SU-DHL-6 (cell line): ENCODE data around the gene SEMA3G.

ENCODE experiments used
- H2AFZ ChIP-seq: fragments of 200-600 bp; sonication (generic); 2 replicates; pipeline ENCODE4 v1.6.1; 2014; ENCODE audit warnings: low read depth, mild to moderate bottlenecking, moderate library complexity, mixed read lengths, antibody characterized with exemption, low read length; ENCODE audit not compliant: severe bottlenecking
- H3F3A ChIP-seq: fragments of 200-600 bp; shearing (Covaris generic); 2 replicates; pipeline ENCODE4 v1.6.0; 2016; ENCODE audit warnings: antibody characterized with exemption, mild to moderate bottlenecking; ENCODE audit not compliant: insufficient read depth
- H3K27ac ChIP-seq: fragments of 200-600 bp; sonication (generic); 2 replicates; pipeline ENCODE4 v1.5.1; 2016; ENCODE audit warnings: low read depth, mild to moderate bottlenecking, low read length, moderate library complexity, mixed read lengths
- H3K27me3 ChIP-seq: fragments of 200-600 bp; sonication (generic), shearing (Covaris generic); 2 replicates; pipeline ENCODE4 v1.6.0; 2014; ENCODE audit warnings: mild to moderate bottlenecking, low read length
- H3K36me3 ChIP-seq: fragments of 200-600 bp; sonication (generic); 2 replicates; pipeline ENCODE4 v1.6.1; 2014; ENCODE audit warnings: mild to moderate bottlenecking, low read length, mixed read lengths
- H3K4me2 ChIP-seq: fragments of 300-600, 200-600 bp; shearing (Covaris generic), sonication (generic); 2 replicates; pipeline ENCODE4 v1.6.0; 2014; ENCODE audit warnings: low read length, low read depth, mild to moderate bottlenecking; ENCODE audit not compliant: poor library complexity, severe bottlenecking
- H3K4me3 ChIP-seq: fragments of 200-600 bp; sonication (generic); 2 replicates; pipeline ENCODE4 v1.5.1; 2014; ENCODE audit warnings: antibody characterized with exemption, low read length, mild to moderate bottlenecking, mixed read lengths; ENCODE audit not compliant: insufficient read depth, poor library complexity, severe bottlenecking
- H3K79me2 ChIP-seq: fragments of 200-600 bp; sonication (generic); 2 replicates; pipeline ENCODE4 v1.6.1; 2014; ENCODE audit warnings: mild to moderate bottlenecking, low read length, moderate library complexity; ENCODE audit not compliant: insufficient read depth
- H3K9ac ChIP-seq: fragments of 200-600 bp; sonication (generic); 2 replicates; pipeline ENCODE4 v1.7.0; 2014; ENCODE audit warnings: mild to moderate bottlenecking, low read length
- H3K9me2 ChIP-seq: fragments of 200-600 bp; sonication (generic); replicated peaks from 2 replicates; pipeline ENCODE4 v1.6.1; 2014; ENCODE audit warnings: low read length; ENCODE audit not compliant: insufficient read depth
- H3K9me3 ChIP-seq: fragments of 200-600 bp; sonication (generic); 2 replicates; pipeline ENCODE4 v1.6.1; 2014; ENCODE audit warnings: low read length, mixed read lengths; ENCODE audit not compliant: insufficient read depth
- H4K20me1 ChIP-seq: fragments of 200-600 bp; sonication (generic); 2 replicates; pipeline ENCODE4 v1.6.1; 2014; ENCODE audit warnings: low read depth, mild to moderate bottlenecking, antibody characterized with exemption, low read length, moderate library complexity, mixed read lengths
- CTCF ChIP-seq: fragments of 200-600 bp; sonication (generic); IDR thresholded peaks from one replicate; pipeline ENCODE4 v1.5.1; 2017; ENCODE audit warnings: antibody characterized with exemption, mild to moderate bottlenecking, low read length, moderate library complexity; ENCODE audit not compliant: insufficient read depth, poor library complexity, severe bottlenecking
- EZH2phosphoT487 ChIP-seq: fragments of 200-600 bp; sonication (generic), shearing (Covaris generic); conservative IDR thresholded peaks from 2 replicates; pipeline ENCODE4 v1.6.1; 2018; ENCODE audit warnings: mild to moderate bottlenecking, antibody characterized with exemption, low read length, moderate library complexity, mixed read lengths

SEMA3G gene

GRCh38 chr3:52470920-52471319 is 26.0 kb upstream of the SEMA3G start:
- Histone ChIP-seq H3K27ac (no peak overlapping the region), H3K4me3 (no peak overlapping the region), H3K9me3 (no peaks in the 10 kb centered on the region), H3K27me3 (no peaks in the 10 kb centered on the region), H3K4me2 (no peak overlapping the region), H3K9ac (no peak overlapping the region), H3F3A (no peaks in the 10 kb centered on the region), H4K20me1 (no peaks in the 10 kb centered on the region), H3K9me2 (no peaks in the 10 kb centered on the region), H3K36me3 (no peaks in the 10 kb centered on the region), H2AFZ (no peak overlapping the region), H3K79me2 (no peaks in the 10 kb centered on the region)
- no peak for TF ChIP-seq EZH2phosphoT487
- no peak for TF ChIP-seq CTCF

GRCh38 chr3:52469001-52469400 is 24.1 kb upstream of the SEMA3G start:
- H3K36me3 ChIP-seq: no peaks in the 10 kb centered on the region

GRCh38 chr3:52468336-52468735 is 23.4 kb upstream of the SEMA3G start:
- no peak overlapping the region for H3K27ac ChIP-seq
- H3K9ac ChIP-seq: no peak overlapping the region
- no peaks in the 10 kb centered on the region for H3K9me3 ChIP-seq
- H2AFZ ChIP-seq: no peak overlapping the region
- TF ChIP-seq CTCF (no peak), EZH2phosphoT487 (no peak)
- H3F3A ChIP-seq: no peaks in the 10 kb centered on the region
- H3K4me3 ChIP-seq: no peak overlapping the region
- H3K79me2 ChIP-seq: no peaks in the 10 kb centered on the region; the same call in 1 of the 2 replicates
- no peak overlapping the region for H3K4me2 ChIP-seq
- no peaks in the 10 kb centered on the region for H3K27me3 ChIP-seq
- H3K9me2 ChIP-seq: no peaks in the 10 kb centered on the region
- H4K20me1 ChIP-seq: no peaks in the 10 kb centered on the region
- no peaks in the 10 kb centered on the region for H3K36me3 ChIP-seq

More at GRCh38 chr3:52469001-52469400, 24.1 kb upstream of the SEMA3G start:
- no peak overlapping the region for H3K4me3 ChIP-seq
- TF ChIP-seq CTCF: no peak
- TF ChIP-seq EZH2phosphoT487: no peak
- H3K79me2 ChIP-seq: no peaks in the 10 kb centered on the region; the same call in 1 of the 2 replicates
- no peak overlapping the region for H3K4me2 ChIP-seq
- H3K9me2 ChIP-seq: no peaks in the 10 kb centered on the region
- H4K20me1 ChIP-seq: no peaks in the 10 kb centered on the region
- no peaks in the 10 kb centered on the region for H3K27me3 ChIP-seq
- no peak overlapping the region for H3K9ac ChIP-seq
- H3F3A ChIP-seq: no peaks in the 10 kb centered on the region
- no peaks in the 10 kb centered on the region for H3K9me3 ChIP-seq
- H3K27ac ChIP-seq: no peak overlapping the region
- no peak overlapping the region for H2AFZ ChIP-seq

- no peak overlapping the region for H3K4me2 ChIP-seq
- H2AFZ ChIP-seq: no peak overlapping the region
- peaks cover 4% of the 10 kb centered on the region for H3K79me2 ChIP-seq
- no peak overlapping the region for H3K4me3 ChIP-seq
- H3F3A ChIP-seq: no peaks in the 10 kb centered on the region
- no peaks in the 10 kb centered on the region for H3K27me3 ChIP-seq
- H3K9me3 ChIP-seq: no peaks in the 10 kb centered on the region
- H4K20me1 ChIP-seq: no peaks in the 10 kb centered on the region
- no peak overlapping the region for H3K9ac ChIP-seq
- H3K9me2 ChIP-seq: no peaks in the 10 kb centered on the region
- H3K36me3 ChIP-seq: peaks cover 3% of the 10 kb centered on the region; the same call in 1 of the 2 replicates
- no peak overlapping the region for H3K27ac ChIP-seq
- TF ChIP-seq CTCF (no peak), EZH2phosphoT487 (no peak)
Measured at GRCh38 chr3:52463416-52463815, 18.5 kb upstream of the SEMA3G start.
